NT2/D1 (cell line): Measurements from ENCODE around the gene SLC5A12.

Source experiments
- SUZ12 ChIP-seq: IDR thresholded peaks from 2 replicates; pipeline ENCODE4 v1.6.1; 2011; ENCODE audit not compliant: insufficient read length, insufficient read depth; ENCODE audit errors: extremely low read depth
- YY1 ChIP-seq: IDR thresholded peaks from 2 replicates; pipeline ENCODE4 v1.6.1; 2011; ENCODE audit not compliant: insufficient read length, insufficient read depth
- ZNF274 ChIP-seq: IDR thresholded peaks from 2 replicates; pipeline ENCODE4 v1.6.1; 2011; ENCODE audit warnings: mild to moderate bottlenecking, low read depth, low read length

DNA sequence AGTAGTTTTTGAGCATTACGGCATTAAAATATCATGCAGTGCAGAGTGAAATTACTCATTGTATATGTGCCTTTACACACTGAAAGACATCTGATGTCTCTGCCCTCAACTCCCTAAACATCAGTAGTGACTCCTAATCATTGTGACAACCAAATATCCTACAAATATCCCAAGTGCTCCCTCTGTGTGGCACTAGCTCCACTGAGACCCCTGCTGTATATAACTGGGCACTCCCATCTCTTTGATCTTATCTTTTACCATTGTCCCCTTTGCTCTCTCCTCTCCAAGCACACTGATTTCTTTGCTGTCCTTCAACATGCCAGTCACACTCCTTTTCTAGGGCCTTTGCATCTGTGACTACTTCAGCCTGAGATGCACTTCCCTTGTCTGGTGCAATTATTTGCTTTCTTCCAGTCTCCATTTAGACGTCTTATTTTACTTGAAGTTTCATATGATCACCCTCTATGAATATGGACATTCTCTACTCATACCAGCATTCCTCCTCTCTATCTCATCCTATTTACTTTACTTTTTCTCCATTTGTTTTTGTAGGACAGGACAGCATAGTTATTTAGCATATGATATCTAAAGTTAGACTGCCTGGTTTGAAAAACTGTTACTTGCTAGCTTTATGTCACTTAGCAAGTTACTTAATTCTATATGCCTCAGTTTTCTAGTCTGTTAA lies 2.4 kb downstream of the SLC5A12 start:
- TF ChIP-seq ZNF274, result no peak
- TF ChIP-seq YY1, result no peak
- no peak for TF ChIP-seq SUZ12
